HEK293T (cell line): Measurements from ENCODE around the gene AXDND1.
"Not testable (repeated sequence)": the region's sequence is repeated elsewhere in the genome, so short reads cannot be mapped to it uniquely, and the experiment has no call there.

Experiments
- CTCF ChIA-PET: fragments of 350-600 bp; formaldehyde crosslinking; extraction: SDS; loops from one replicate; lab custom pipeline; 2021; ENCODE audit warnings: antibody characterized with exemption, inconsistent platforms; lab: Yijun Ruan, JAX
- POLR2A ChIA-PET: fragments of 350-600 bp; formaldehyde crosslinking; extraction: SDS; loops from one replicate; lab custom pipeline; 2020; ENCODE audit warnings: antibody characterized with exemption, inconsistent platforms; lab: Yijun Ruan, JAX
- DNase-seq: peaks from one replicate; pipeline ENCODE4 v3.0.0; 2012; ENCODE audit warnings: mixed read lengths; ENCODE audit errors: extremely low spot score
- ARNT ChIP-seq: fragments of 450-650 bp; IDR thresholded peaks from 2 replicates; pipeline ENCODE4 v1.6.1; 2017; ENCODE audit warnings: mild to moderate bottlenecking
- BHLHE40 ChIP-seq: fragments of 450-650 bp; IDR thresholded peaks from 2 replicates; pipeline ENCODE4 v1.6.1; 2016; ENCODE audit warnings: mild to moderate bottlenecking, moderate library complexity, borderline replicate concordance
- CTBP1 ChIP-seq: fragments of 450-650 bp; IDR thresholded peaks from 2 replicates; pipeline ENCODE4 v1.6.1; 2016; ENCODE audit warnings: borderline replicate concordance
- ELF4 ChIP-seq: fragments of 450-650 bp; IDR thresholded peaks from 2 replicates; pipeline ENCODE4 v1.6.1; 2017; ENCODE audit warnings: antibody characterized with exemption
- FOXA1 ChIP-seq: fragments of 450-650 bp; IDR thresholded peaks from 2 replicates; pipeline ENCODE4 v1.6.1; 2016; ENCODE audit warnings: mild to moderate bottlenecking
- FOXK2 ChIP-seq: fragments of 450-650 bp; IDR thresholded peaks from 2 replicates; pipeline ENCODE4 v1.6.1; 2016; ENCODE audit warnings: mild to moderate bottlenecking
- FOXM1 ChIP-seq: fragments of 450-650 bp; IDR thresholded peaks from 2 replicates; pipeline ENCODE4 v1.6.1; 2017; ENCODE audit warnings: mild to moderate bottlenecking, borderline replicate concordance
- HDGF ChIP-seq: fragments of 450-650 bp; IDR thresholded peaks from 2 replicates; pipeline ENCODE4 v1.6.1; 2017; ENCODE audit warnings: antibody characterized with exemption, borderline replicate concordance
- L3MBTL2 ChIP-seq: fragments of 450-650 bp; conservative IDR thresholded peaks from 2 replicates; pipeline ENCODE4 v1.6.1; 2016; ENCODE audit warnings: mild to moderate bottlenecking
- LEF1 ChIP-seq: fragments of 450-650 bp; IDR thresholded peaks from 2 replicates; pipeline ENCODE4 v1.6.1; 2017; ENCODE audit warnings: mild to moderate bottlenecking, borderline replicate concordance
- NFRKB ChIP-seq: fragments of 450-650 bp; IDR thresholded peaks from 2 replicates; pipeline ENCODE4 v1.6.1; 2016; ENCODE audit warnings: mild to moderate bottlenecking, moderate library complexity
- SP1 ChIP-seq: fragments of 450-650 bp; IDR thresholded peaks from 2 replicates; pipeline ENCODE4 v1.6.1; 2017
- SUZ12 ChIP-seq: fragments of 450-650 bp; IDR thresholded peaks from 2 replicates; pipeline ENCODE4 v1.6.1; 2016; ENCODE audit warnings: mild to moderate bottlenecking
- TARDBP ChIP-seq: fragments of 450-650 bp; IDR thresholded peaks from 2 replicates; pipeline ENCODE4 v1.6.1; 2016
- ZNF384 ChIP-seq: fragments of 450-650 bp; IDR thresholded peaks from 2 replicates; pipeline ENCODE4 v1.6.1; 2016
- TF ChIP-seq, protein P1 (sequence below): fragments of 450-650 bp; IDR thresholded peaks from 2 replicates; pipeline ENCODE4 v1.6.1; 2016

AXDND1 gene

GRCh38 chr1:179352236-179352635 is 13.5 kb upstream of the AXDND1 start:
- POLR2A ChIA-PET: no interaction called here
- CTCF ChIA-PET: no interaction called here
- TF ChIP-seq NFRKB (no peak), LEF1 (no peak), ZNF384 (no peak), HDGF (no peak), ELF4 (no peak), FOXA1 (no peak), FOXK2 (no peak), SUZ12 (no peak), L3MBTL2 (no peak), CTBP1 (no peak), FOXM1 (no peak), SP1 (no peak), TARDBP (no peak), ARNT (no peak)
- TF ChIP-seq, protein P1, sequence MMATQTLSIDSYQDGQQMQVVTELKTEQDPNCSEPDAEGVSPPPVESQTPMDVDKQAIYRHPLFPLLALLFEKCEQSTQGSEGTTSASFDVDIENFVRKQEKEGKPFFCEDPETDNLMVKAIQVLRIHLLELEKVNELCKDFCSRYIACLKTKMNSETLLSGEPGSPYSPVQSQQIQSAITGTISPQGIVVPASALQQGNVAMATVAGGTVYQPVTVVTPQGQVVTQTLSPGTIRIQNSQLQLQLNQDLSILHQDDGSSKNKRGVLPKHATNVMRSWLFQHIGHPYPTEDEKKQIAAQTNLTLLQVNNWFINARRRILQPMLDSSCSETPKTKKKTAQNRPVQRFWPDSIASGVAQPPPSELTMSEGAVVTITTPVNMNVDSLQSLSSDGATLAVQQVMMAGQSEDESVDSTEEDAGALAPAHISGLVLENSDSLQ: no peak
- no peak for DNase-seq

GRCh38 chr1:179353546-179353945 is 12.2 kb upstream of the AXDND1 start:
- CTCF ChIA-PET: no interaction called here
- no peak for TF ChIP-seq NFRKB
- no peak for TF ChIP-seq SUZ12
- TF ChIP-seq FOXK2: no peak
- TF ChIP-seq HDGF: no peak
- DNase-seq: no peak
- POLR2A ChIA-PET: no interaction called here

DNA sequence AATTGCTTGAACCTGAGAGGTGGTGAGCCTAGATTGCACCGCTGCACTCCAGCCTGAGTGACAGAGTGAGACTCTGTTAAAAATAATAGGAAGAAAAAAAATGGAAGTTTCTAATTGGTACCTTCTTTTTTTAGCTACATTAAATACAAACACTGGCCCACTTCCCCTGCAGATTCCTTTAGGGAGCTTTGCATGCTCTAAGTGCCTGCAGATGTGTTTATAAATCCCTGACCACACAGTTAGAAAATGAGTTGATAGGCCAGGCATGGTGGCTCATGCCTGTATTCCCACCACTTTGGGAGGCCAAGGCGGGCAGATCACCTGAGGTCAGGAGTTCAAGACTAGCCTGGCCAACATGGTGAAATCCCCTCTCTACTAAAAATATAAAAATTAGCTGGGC is 4.1 kb upstream of the AXDND1 start:
- POLR2A ChIA-PET, DNase-seq, CTCF ChIA-PET: not testable (repeated sequence)

GRCh38 chr1:179366093-179366800 is 476 bp downstream of the AXDND1 start:
- no peak for DNase-seq
- POLR2A ChIA-PET: interaction anchor here (0.6 to 2.2 kb wide), 4 partner anchors 72 to 286 kb away, joined by 3 to 12 read pairs (median 3); partner anchors contain the start of genes SOAT1 and TOR3A

DNA sequence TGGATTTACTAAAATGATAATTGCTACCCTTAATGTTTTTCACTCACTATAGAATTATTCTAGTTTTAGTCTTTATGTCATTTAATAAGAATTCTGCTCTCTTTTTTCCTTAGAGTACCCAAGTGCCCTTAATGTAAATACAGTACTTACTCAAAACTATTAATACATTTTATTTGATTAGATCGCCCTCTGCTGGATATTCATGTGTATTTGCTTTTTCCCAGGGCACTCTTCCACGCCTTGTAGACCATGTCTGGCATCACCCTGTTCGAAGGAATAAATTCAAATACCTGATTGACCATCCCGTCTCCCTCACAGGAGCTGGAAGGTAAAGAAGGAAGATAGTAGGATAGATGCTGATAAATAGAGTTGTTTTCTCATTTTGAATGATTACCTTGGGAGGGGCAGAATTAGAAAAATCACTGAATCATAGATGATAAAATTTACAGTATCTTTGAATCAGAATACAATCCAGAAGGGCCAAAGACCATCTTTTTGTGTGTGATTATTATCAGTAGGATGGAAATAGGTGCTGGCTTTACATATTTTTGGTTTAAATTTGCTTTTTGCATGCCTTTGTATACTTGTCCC is 4.1 kb downstream of the AXDND1 start:
- DNase-seq: peak; percentile 74
- TF ChIP-seq NFRKB: no peak
- TF ChIP-seq L3MBTL2: peak; percentile 18; the same call in 1 of the 2 replicates
- no peak for TF ChIP-seq LEF1
- POLR2A ChIA-PET: no interaction called here
- CTCF ChIA-PET: interaction anchor here (0.6 to 1.6 kb wide), 4 partner anchors 15 to 209 kb away, joined by 3 to 8 read pairs (median 4); partner anchors contain the start of gene SOAT1

More at GRCh38 chr1:179366093-179366800, 476 bp downstream of the AXDND1 start:
- CTCF ChIA-PET: no interaction called here
- TF ChIP-seq ZNF384 (peak; percentile 49), FOXM1 (no peak), SUZ12 (no peak), ARNT (no peak), NFRKB (no peak), L3MBTL2 (no peak), HDGF (no peak), FOXA1 (no peak)

- DNase-seq: no peak
- ChIA-PET CTCF (interaction anchor here (0.7 kb wide), 1 partner anchor 128 kb away, joined by 3 read pairs; no protein-coding TSS in a partner anchor), POLR2A (no interaction called here)
- TF ChIP-seq L3MBTL2: no peak
- TF ChIP-seq, protein P1: no peak
- TF ChIP-seq ZNF384: no peak
- TF ChIP-seq SP1: no peak
- no peak for TF ChIP-seq CTBP1
Observed at GRCh38 chr1:179372160-179372559, 6.4 kb downstream of the AXDND1 start.

DNA sequence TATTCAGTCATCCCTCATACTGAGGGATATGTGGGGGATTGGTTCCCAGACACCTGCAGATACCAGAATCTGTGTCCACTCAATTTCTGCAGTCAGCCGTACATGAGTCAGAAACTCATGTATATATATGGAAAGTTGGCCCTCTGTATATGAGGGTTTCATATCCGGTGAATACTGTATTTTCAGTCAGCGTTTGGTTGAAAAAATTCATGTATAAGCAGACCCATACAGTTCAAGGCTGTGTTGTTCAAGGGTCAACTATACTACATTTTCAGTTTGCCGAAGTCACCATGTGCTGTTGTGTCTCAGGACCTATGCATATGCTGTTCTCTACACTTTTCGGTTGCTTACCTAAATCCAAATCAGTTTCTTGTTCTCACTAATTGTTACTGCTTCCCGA is 10.5 kb downstream of the AXDND1 start:
- DNase-seq: no peak
- CTCF ChIA-PET: no interaction called here
- POLR2A ChIA-PET: no interaction called here
- no peak for TF ChIP-seq ELF4
- no peak for TF ChIP-seq LEF1
- no peak for TF ChIP-seq CTBP1
- TF ChIP-seq ARNT: no peak
- TF ChIP-seq SP1: no peak
- no peak for TF ChIP-seq FOXM1
- no peak for TF ChIP-seq FOXK2
- no peak for TF ChIP-seq NFRKB
- TF ChIP-seq HDGF: no peak
- TF ChIP-seq ZNF384: no peak
- TF ChIP-seq BHLHE40: no peak
- TF ChIP-seq, protein P1: no peak
- no peak for TF ChIP-seq FOXA1
- no peak for TF ChIP-seq TARDBP
- TF ChIP-seq SUZ12: no peak
- no peak for TF ChIP-seq L3MBTL2
